RKO (cell line): ENCODE results near the gene CD38.
"Not testable (repeated sequence)": the region's sequence is repeated elsewhere in the genome, so short reads cannot be mapped to it uniquely, and the experiment has no call there.

Source experiments
- DNase-seq: peaks from one replicate; pipeline ENCODE4 v3.0.0-alpha.2; 2016; ENCODE audit warnings: low spot score

The CD38 gene

GRCh38 chr4:15762460-15762859 is 15.7 kb upstream of the CD38 start:
- not testable (repeated sequence) for DNase-seq

- no peak for DNase-seq
Observed at GRCh38 chr4:15765391-15765790, 12.7 kb upstream of the CD38 start.

- DNase-seq: no peak
Observed at GRCh38 chr4:15765910-15766697, 12.0 kb upstream of the CD38 start.

- no peak for DNase-seq
Observed at GRCh38 chr4:15766821-15767220, 11.3 kb upstream of the CD38 start.

- DNase-seq: no peak
Observed at GRCh38 chr4:15769202-15769601, 8.9 kb upstream of the CD38 start.

GRCh38 chr4:15771216-15772058 is 6.7 kb upstream of the CD38 start:
- DNase-seq: no peak

GRCh38 chr4:15774020-15774420 is 4.1 kb upstream of the CD38 start:
- no peak for DNase-seq

GRCh38 chr4:15776871-15777648 is 1.1 kb upstream of the CD38 start:
- DNase-seq: no peak

- DNase-seq: no peak
Observed at GRCh38 chr4:15777697-15778288, 335 bp upstream of the CD38 start.

GRCh38 chr4:15779306-15779705 is 1.2 kb downstream of the CD38 start:
- no peak for DNase-seq

GRCh38 chr4:15779809-15780208 is 1.7 kb downstream of the CD38 start:
- no peak for DNase-seq

GRCh38 chr4:15781427-15782095 is 3.4 kb downstream of the CD38 start:
- no peak for DNase-seq

- DNase-seq: no peak
Observed at GRCh38 chr4:15783676-15784075, 5.5 kb downstream of the CD38 start.

GRCh38 chr4:15784959-15785634 is 7.0 kb downstream of the CD38 start:
- DNase-seq: no peak

- DNase-seq: no peak
Observed at GRCh38 chr4:15786743-15787142, 8.6 kb downstream of the CD38 start.

GRCh38 chr4:15792974-15793373 is 14.8 kb downstream of the CD38 start:
- DNase-seq: no peak

GRCh38 chr4:15793506-15794363 is 15.6 kb downstream of the CD38 start:
- no peak for DNase-seq

GRCh38 chr4:15794426-15794825 is 16.3 kb downstream of the CD38 start:
- DNase-seq: no peak

GRCh38 chr4:15794905-15795304 is 16.8 kb downstream of the CD38 start:
- DNase-seq: no peak

GRCh38 chr4:15797320-15797719 is 19.2 kb downstream of the CD38 start:
- DNase-seq: no peak
